Activated CD8-positive, alpha-beta memory T cell treated with anti-CD3 and anti-CD28 coated beads for 36 hours (primary cell): ENCODE data around the gene B4GALNT3. TPM values are rescaled to one million over a fixed set of nuclear protein-coding genes. Genes with fewer than 3 reads are reported as not detected.

Experiments used
- CTCF ChIA-PET: fragments of 350-600 bp; sonication (Branson Sonifier 250); formaldehyde crosslinking; loops from one replicate; lab custom pipeline; 2021; ENCODE audit warnings: antibody characterized with exemption; lab: Charles Lee
- POLR2A ChIA-PET: fragments of 350-600 bp; sonication (Branson Sonifier 250); formaldehyde crosslinking; loops from one replicate; lab custom pipeline; 2021; ENCODE audit warnings: antibody characterized with exemption; lab: Charles Lee
- total RNA-seq, 2 experiments: library from RNA; stranded (reverse); gene quantifications; one replicate each; pipeline ENCODE4 v1.2.3, GENCODE V29; 2021

The B4GALNT3 gene
- total RNA-seq, 2 experiments from 2014 or later: 2.2 to 2.7 TPM

- CTCF ChIA-PET: interaction anchor here (0.8 to 2.7 kb wide), 3 partner anchors 8 to 193 kb away, joined by 3 to 8 read pairs (median 6); no protein-coding TSS in a partner anchor
- POLR2A ChIA-PET: no interaction called here
These were observed 70.6 kb downstream of the B4GALNT3 start for GRCh38 chr12:530308-530707.

- POLR2A ChIA-PET: no interaction called here
- CTCF ChIA-PET: interaction anchor here (0.8 to 2.7 kb wide), 2 partner anchors 78 to 193 kb away, joined by 3 to 8 read pairs; no protein-coding TSS in a partner anchor
These were observed 71.1 kb downstream of the B4GALNT3 start for GRCh38 chr12:530821-531220.

GRCh38 chr12:531951-532585, 72.3 kb downstream of the B4GALNT3 start:
- ChIA-PET CTCF (interaction anchor here (0.9 to 1.5 kb wide), 3 partner anchors 12 to 38 kb away, joined by 3 to 9 read pairs (median 5); no protein-coding TSS in a partner anchor), POLR2A (no interaction called here)

GRCh38 chr12:532908-533565, 73.3 kb downstream of the B4GALNT3 start:
- POLR2A ChIA-PET: no interaction called here
- CTCF ChIA-PET: interaction anchor here (0.5 to 1.5 kb wide), 5 partner anchors 13 to 80 kb away, joined by 3 to 9 read pairs (median 4); no protein-coding TSS in a partner anchor

- ChIA-PET POLR2A (no interaction called here), CTCF (interaction anchor here (1.4 kb wide), 1 partner anchor 80 kb away, joined by 4 read pairs; no protein-coding TSS in a partner anchor)
These were observed 74.0 kb downstream of the B4GALNT3 start for GRCh38 chr12:533718-534117.

- ChIA-PET POLR2A (no interaction called here), CTCF (interaction anchor here (1.4 kb wide), 1 partner anchor 80 kb away, joined by 4 read pairs; no protein-coding TSS in a partner anchor)
These were observed 74.5 kb downstream of the B4GALNT3 start for GRCh38 chr12:534216-534615.

GRCh38 chr12:535396-535795, 75.7 kb downstream of the B4GALNT3 start:
- CTCF ChIA-PET: interaction anchor here (1.0 to 4.2 kb wide), 3 partner anchors 12 to 85 kb away, joined by 3 to 32 read pairs (median 6); no protein-coding TSS in a partner anchor
- POLR2A ChIA-PET: no interaction called here

GRCh38 chr12:536751-537245, 77.1 kb downstream of the B4GALNT3 start:
- CTCF ChIA-PET: interaction anchor here (0.9 to 4.2 kb wide), 3 partner anchors 11 to 84 kb away, joined by 3 to 32 read pairs (median 6); no protein-coding TSS in a partner anchor
- POLR2A ChIA-PET: no interaction called here

GRCh38 chr12:537772-538171, 78.0 kb downstream of the B4GALNT3 start:
- ChIA-PET CTCF (interaction anchor here (0.7 to 8.7 kb wide), 5 partner anchors 9 to 187 kb away, joined by 3 to 76 read pairs (median 6); no protein-coding TSS in a partner anchor), POLR2A (no interaction called here)

- ChIA-PET CTCF (interaction anchor here (0.5 to 8.7 kb wide), 9 partner anchors 9 to 1087 kb away, joined by 3 to 76 read pairs (median 4); no protein-coding TSS in a partner anchor), POLR2A (no interaction called here)
These were observed 79.2 kb downstream of the B4GALNT3 start for GRCh38 chr12:538731-539539.

- ChIA-PET CTCF (interaction anchor here (0.5 to 8.7 kb wide), 5 partner anchors 8 to 1086 kb away, joined by 3 to 76 read pairs (median 5); no protein-coding TSS in a partner anchor), POLR2A (no interaction called here)
These were observed 80.0 kb downstream of the B4GALNT3 start for GRCh38 chr12:539540-540310.

GRCh38 chr12:541676-542324, 82.1 kb downstream of the B4GALNT3 start:
- POLR2A ChIA-PET: no interaction called here

GRCh38 chr12:542395-543113, 82.8 kb downstream of the B4GALNT3 start:
- POLR2A ChIA-PET: no interaction called here
- CTCF ChIA-PET: interaction anchor here (1.2 to 8.7 kb wide), 2 partner anchors 43 to 89 kb away, joined by 3 to 76 read pairs; no protein-coding TSS in a partner anchor

More at GRCh38 chr12:541676-542324, 82.1 kb downstream of the B4GALNT3 start:
- CTCF ChIA-PET: interaction anchor here (1.2 to 8.7 kb wide), 2 partner anchors 42 to 88 kb away, joined by 3 to 76 read pairs; no protein-coding TSS in a partner anchor

- ChIA-PET POLR2A (no interaction called here), CTCF (interaction anchor here (1.2 to 8.7 kb wide), 2 partner anchors 43 to 90 kb away, joined by 3 to 76 read pairs; no protein-coding TSS in a partner anchor)
These were observed 83.3 kb downstream of the B4GALNT3 start for GRCh38 chr12:543114-543451.

GRCh38 chr12:544142-544541, 84.4 kb downstream of the B4GALNT3 start:
- ChIA-PET POLR2A (interaction anchor here (0.6 kb wide), 1 partner anchor 192 kb away, joined by 5 read pairs; no protein-coding TSS in a partner anchor), CTCF (interaction anchor here (0.8 to 8.7 kb wide), 3 partner anchors 88 to 102 kb away, joined by 4 to 76 read pairs (median 6); no protein-coding TSS in a partner anchor)

- ChIA-PET POLR2A (interaction anchor here (0.6 kb wide), 1 partner anchor 191 kb away, joined by 5 read pairs; no protein-coding TSS in a partner anchor), CTCF (interaction anchor here (1.8 to 8.7 kb wide), 2 partner anchors 88 to 92 kb away, joined by 6 to 76 read pairs; no protein-coding TSS in a partner anchor)
These were observed 85.3 kb downstream of the B4GALNT3 start for GRCh38 chr12:544941-545635.
